Fibroblast of the conjunctiva (primary cell): ENCODE data around the gene PVALEF.
"Not testable (repeated sequence)": the region's sequence is repeated elsewhere in the genome, so short reads cannot be mapped to it uniquely, and the experiment has no call there.

ENCODE experiments used
- DNase-seq: peaks from one replicate; pipeline ENCODE4 v3.0.0-alpha.2; 2010; ENCODE audit warnings: low read depth

Gene PVALEF

GRCh38 chr17:81144423-81144781 is 20.9 kb upstream of the PVALEF start:
- no peak for DNase-seq

- not testable (repeated sequence) for DNase-seq
These were observed 19.1 kb upstream of the PVALEF start for GRCh38 chr17:81146208-81146607.

- no peak for DNase-seq
These were observed 17.6 kb upstream of the PVALEF start for GRCh38 chr17:81147701-81148100.

- DNase-seq: no peak
These were observed 16.7 kb upstream of the PVALEF start for GRCh38 chr17:81148571-81148970.

- no peak for DNase-seq
These were observed 16.2 kb upstream of the PVALEF start for GRCh38 chr17:81148986-81149533.

GRCh38 chr17:81150377-81151077 is 14.8 kb upstream of the PVALEF start:
- no peak for DNase-seq

- DNase-seq: no peak
These were observed 14.0 kb upstream of the PVALEF start for GRCh38 chr17:81151278-81151677.

GRCh38 chr17:81152288-81152828 is 12.9 kb upstream of the PVALEF start:
- no peak for DNase-seq

- no peak for DNase-seq
These were observed 11.9 kb upstream of the PVALEF start for GRCh38 chr17:81153340-81153803.

- DNase-seq: not testable (repeated sequence)
These were observed 11.3 kb upstream of the PVALEF start for GRCh38 chr17:81154016-81154415.

GRCh38 chr17:81154961-81155360 is 10.3 kb upstream of the PVALEF start:
- DNase-seq: no peak

- DNase-seq: no peak
These were observed 8.2 kb upstream of the PVALEF start for GRCh38 chr17:81156866-81157805.

GRCh38 chr17:81157848-81158687 is 7.2 kb upstream of the PVALEF start:
- DNase-seq: no peak

GRCh38 chr17:81158688-81159590 is 6.4 kb upstream of the PVALEF start:
- no peak for DNase-seq

- DNase-seq: no peak
These were observed 5.6 kb upstream of the PVALEF start for GRCh38 chr17:81159611-81160265.

- no peak for DNase-seq
These were observed 5.0 kb upstream of the PVALEF start for GRCh38 chr17:81160306-81160705.

GRCh38 chr17:81160747-81161453 is 4.4 kb upstream of the PVALEF start:
- no peak for DNase-seq

- no peak for DNase-seq
These were observed 3.8 kb upstream of the PVALEF start for GRCh38 chr17:81161536-81161935.

- DNase-seq: no peak
These were observed 3.3 kb upstream of the PVALEF start for GRCh38 chr17:81161972-81162371.
